Choroid plexus epithelial cell (primary cell): ENCODE data around the gene MCTP1.

ENCODE experiments used
- DNase-seq: peaks from one replicate; pipeline ENCODE4 v3.0.0-alpha.2; 2010; ENCODE audit warnings: low read depth
- H3K4me3 ChIP-seq: 2 replicates; pipeline ENCODE4 v1.5.1; 2011; ENCODE audit warnings: low read depth, mild to moderate bottlenecking, control low read depth, low read length, moderate library complexity
- TF ChIP-seq, protein P1 (sequence below): conservative IDR thresholded peaks from 2 replicates; pipeline ENCODE4 v1.5.1; 2011; ENCODE audit warnings: low read depth, mild to moderate bottlenecking, control low read depth, inconsistent platforms, low read length, moderate library complexity

The MCTP1 gene

DNA sequence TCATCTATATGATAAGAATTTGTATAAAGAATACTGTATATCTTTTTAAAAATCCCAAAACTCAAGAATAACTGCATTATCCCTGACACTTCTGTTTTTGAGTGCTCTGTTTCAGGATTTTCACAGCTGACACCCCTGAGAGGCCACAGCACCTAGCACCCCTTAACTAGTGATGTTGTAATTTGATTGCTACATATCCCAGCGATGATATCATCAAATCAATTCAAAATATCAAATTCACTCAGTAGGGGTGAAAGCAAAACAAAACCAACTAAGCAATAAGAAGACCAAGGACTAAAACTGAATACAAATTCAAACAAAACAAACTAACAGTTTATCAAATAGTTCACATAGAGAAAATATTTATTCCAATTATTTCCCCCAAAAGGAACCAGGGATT is 184.3 kb downstream of the MCTP1 start:
- no peak for DNase-seq
- no peak overlapping the region for H3K4me3 ChIP-seq
- TF ChIP-seq, protein P1, sequence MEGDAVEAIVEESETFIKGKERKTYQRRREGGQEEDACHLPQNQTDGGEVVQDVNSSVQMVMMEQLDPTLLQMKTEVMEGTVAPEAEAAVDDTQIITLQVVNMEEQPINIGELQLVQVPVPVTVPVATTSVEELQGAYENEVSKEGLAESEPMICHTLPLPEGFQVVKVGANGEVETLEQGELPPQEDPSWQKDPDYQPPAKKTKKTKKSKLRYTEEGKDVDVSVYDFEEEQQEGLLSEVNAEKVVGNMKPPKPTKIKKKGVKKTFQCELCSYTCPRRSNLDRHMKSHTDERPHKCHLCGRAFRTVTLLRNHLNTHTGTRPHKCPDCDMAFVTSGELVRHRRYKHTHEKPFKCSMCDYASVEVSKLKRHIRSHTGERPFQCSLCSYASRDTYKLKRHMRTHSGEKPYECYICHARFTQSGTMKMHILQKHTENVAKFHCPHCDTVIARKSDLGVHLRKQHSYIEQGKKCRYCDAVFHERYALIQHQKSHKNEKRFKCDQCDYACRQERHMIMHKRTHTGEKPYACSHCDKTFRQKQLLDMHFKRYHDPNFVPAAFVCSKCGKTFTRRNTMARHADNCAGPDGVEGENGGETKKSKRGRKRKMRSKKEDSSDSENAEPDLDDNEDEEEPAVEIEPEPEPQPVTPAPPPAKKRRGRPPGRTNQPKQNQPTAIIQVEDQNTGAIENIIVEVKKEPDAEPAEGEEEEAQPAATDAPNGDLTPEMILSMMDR: no peak

DNA sequence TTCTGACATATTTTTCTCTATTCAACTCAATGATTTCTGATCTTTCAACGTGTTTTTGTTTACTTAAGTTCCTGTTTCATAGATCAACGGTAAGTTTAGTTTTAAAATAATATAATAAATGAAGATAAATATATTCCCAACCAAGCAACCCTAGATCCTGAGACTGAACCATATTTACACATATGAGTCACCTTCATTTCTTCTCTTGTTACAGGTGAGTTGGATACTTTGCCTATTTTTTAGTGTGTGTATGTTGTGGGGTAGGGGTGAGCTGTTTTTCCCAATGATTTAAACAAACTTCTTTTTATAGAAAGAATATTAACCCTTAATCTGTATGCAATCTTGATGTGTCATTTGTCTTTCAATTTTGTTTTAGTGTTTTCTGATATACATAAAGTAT is 186.9 kb downstream of the MCTP1 start:
- H3K4me3 ChIP-seq: no peak overlapping the region
- TF ChIP-seq, protein P1: no peak
- no peak for DNase-seq

DNA sequence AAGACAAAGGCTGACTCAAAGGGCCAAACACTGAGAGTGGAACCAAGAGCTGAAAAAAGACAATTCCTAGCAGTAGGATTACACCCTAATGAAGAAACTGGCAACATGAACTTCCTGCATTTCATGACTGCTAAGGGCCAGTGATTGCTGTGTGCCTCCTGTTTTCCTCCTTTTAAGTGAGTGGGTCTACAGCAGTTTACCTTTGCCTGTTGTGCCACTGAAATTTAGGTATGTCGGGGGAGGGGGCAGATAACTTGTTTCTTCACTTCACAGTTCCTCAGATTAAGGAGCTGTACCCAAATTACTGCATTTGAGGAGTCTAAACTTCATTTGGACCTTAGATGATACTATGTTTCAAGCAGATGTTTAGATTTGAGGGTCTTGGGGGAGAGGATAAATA is 191.7 kb downstream of the MCTP1 start:
- no peak for DNase-seq
- TF ChIP-seq, protein P1: no peak
- H3K4me3 ChIP-seq: no peak overlapping the region

DNA sequence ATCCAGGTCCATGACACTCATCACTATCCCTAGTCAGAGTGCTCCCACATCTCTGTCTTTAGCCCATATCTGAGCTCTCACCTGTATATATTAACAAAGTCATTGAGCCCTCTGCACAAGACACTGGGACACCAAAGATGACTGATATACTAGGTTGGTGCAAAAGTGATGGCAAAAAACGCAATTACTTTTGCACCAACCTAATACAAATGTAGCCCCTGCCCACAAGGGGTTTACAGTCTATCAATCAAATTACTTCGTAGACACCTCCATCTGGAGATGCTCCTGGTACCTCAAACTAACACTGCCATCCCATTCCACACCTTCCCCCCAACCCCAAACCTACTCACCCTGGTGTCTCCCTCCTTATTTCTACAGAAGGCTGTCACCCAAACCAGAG is 194.1 kb downstream of the MCTP1 start:
- TF ChIP-seq, protein P1: no peak
- H3K4me3 ChIP-seq: no peak overlapping the region
- DNase-seq: no peak

DNA sequence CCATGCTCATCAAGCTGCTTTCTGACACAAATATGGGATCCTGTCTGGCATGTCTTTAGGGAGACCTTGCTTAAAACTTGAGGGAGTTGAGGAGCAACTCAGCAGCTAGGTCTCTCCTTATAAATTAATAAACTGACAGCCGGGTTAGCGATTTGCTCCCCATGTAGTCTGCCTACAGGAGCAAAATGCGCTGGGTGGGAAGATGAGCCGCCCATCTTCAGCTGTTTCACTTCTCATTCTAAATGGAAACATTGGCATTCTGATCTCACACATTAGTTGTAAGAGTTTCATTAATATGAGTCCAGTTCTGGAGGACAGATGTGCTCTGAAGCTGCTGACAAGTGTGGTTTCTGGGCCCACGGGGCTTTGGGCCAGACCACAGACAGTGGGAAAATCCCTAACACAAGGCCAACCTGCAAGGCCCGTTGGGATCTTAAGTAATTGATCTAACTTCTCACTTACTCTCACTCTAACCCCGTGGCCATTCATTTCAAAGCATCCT is 197.0 kb downstream of the MCTP1 start:
- DNase-seq: peak; percentile 83
- TF ChIP-seq, protein P1: no peak
- H3K4me3 ChIP-seq: no peak overlapping the region

DNA sequence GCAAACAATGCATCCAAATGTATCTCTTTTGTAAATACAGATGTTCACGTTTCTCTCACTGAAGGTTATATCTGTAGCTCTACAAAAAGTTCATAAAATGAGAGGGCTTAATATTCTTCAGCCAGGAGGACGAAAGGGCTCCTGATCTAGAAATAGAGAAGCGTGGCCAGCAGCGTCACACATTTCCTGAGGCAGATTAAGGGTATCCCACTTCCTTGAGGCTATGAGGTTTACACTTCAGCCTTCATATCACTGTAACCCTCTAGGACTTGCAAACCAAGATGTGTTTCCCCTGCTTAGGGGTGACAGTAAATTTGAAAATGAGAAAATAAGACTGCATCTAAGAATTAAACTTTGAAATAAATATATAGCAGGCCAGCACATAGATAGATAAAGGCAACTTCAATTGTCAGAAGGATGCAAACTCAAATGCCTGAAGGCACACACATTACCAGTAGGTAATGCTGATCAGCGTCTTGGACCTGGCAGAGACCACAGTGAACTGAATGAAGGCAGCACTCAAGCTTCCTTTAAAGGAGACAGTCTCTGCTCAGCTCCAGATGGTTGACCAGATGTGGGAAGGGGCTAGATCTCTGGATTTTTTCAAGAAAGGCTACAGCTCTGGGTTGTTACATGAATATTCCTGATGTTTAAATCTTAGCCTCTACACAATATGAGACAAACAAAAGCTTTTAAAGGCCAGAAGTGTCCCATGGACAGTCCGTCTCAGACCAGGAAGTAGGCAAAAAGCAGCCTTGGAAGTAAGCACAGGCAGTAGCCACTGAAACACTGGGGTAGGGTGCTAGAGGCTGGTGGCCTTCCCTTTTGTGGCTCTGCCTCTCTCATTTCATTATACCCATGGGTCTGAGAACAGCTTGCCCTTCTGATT is 197.7 kb downstream of the MCTP1 start:
- no peak for DNase-seq
- no peak overlapping the region for H3K4me3 ChIP-seq

More for the DNA sequence above, 197.7 kb downstream of the MCTP1 start:
- TF ChIP-seq, protein P1: no peak
